NCI-H82 treated with DMSO at 0.1 percent for 48 hours (cell line): ENCODE data around the gene EFCAB11.
"Not testable (repeated sequence)": the region's sequence is repeated elsewhere in the genome, so short reads cannot be mapped to it uniquely, and the experiment has no call there.

Experiments
- DNase-seq: peaks from one replicate; lab custom pipeline; 2025; ENCODE audit not compliant: unreplicated experiment; lab: John Stamatoyannopoulos, UW

The EFCAB11 gene

GRCh38 chr14:89874091-89874490 lies 80.4 kb downstream of the EFCAB11 start:
- DNase-seq: not testable (repeated sequence)

DNA sequence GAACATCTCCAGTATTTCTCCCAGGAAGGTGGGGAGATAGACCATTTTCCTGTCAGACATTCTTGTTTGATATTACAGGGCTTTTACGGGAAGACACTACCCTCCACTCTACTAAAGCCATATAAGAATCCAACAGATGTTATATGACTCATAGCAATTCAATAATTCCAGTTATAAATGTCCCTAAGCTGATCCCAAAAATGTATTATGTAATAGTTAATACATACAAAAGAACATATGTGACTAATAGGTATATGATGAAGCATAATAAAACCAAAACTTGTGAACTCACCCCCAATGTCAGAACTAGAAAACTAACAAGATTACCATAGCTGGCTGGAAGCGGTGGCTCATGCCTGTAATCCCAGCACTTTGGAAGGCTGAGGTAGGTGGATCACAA lies 84.2 kb downstream of the EFCAB11 start:
- DNase-seq: no peak

DNA sequence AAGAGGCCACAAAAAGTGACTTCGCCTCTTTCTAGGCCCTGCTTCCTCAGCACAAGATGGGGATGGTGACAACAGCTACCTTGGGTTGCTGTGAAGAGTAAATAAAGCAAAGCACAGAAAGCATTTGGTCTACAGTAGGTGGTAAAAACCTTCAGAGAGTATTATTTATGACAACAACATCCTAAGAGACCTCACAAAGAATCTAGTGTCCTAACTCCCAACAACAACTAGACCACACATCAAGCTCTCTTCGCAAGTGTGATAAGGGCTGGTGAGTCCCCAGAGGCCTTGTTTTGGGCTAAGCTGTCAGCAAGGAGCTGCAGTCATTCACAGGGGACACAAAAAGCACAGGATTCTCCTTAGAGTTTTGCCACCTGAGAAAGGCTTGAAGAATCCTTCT lies 84.9 kb downstream of the EFCAB11 start:
- DNase-seq: no peak

DNA sequence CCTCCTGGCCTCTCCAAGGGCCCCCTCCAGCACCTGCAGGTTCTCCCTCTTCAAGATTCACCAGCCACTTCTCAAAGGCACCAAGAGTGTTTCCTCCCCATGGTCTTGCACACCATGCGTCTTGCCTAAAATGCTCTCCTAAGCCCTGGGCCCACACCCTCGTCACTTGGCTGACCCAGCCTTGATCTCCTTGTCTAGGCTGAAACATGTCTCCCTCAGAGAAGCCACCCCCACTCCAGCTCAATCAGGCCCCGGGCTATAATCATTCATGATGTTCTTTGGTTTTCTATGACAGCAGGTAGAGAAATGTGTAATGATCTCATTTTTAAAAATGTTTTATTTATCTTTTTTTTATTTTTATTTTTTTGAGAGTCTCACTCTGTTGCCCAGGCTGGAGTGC lies 88.1 kb downstream of the EFCAB11 start:
- no peak for DNase-seq

DNA sequence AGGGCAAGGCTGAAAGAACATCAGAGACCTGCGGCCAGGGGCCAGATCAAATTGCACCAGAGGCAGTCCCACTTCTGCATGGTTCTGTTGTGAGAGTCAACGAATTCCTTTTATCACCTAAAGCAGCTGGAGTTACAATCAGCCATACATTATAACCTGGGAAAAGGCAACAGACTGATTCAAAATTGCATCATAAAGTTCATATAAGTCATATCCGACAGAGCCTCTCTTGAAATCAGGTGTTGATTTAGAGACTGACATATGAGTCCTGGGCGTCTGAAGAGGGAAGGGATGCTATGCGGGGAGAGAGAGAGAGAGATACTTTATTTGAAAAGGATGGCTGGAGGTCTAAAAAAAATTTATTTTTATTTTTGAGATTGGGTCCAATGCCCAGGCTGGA lies 89.4 kb downstream of the EFCAB11 start:
- DNase-seq: no peak

- no peak for DNase-seq
Observed at GRCh38 chr14:89862856-89863255, 91.7 kb downstream of the EFCAB11 start.

DNA sequence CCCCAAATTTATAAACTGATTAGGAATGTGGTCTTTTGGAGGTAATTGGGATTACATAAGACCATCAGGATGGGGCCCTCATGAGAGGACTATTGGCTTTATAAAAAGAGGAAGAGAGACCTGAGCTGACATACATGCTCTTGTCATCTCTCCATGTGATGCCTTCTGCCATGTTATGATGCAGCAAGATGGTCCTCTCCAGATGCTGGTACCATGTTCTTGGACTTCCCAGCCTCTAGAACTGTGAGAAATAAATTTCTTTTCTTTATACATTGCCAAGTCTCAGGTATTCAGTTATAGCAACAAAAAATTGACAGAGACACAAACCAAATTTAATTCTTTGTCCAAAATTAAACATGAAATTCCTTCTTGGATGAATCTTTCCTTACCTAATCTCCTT lies 92.9 kb downstream of the EFCAB11 start:
- no peak for DNase-seq

GRCh38 chr14:89858089-89858488 lies 96.4 kb downstream of the EFCAB11 start:
- DNase-seq: no peak

DNA sequence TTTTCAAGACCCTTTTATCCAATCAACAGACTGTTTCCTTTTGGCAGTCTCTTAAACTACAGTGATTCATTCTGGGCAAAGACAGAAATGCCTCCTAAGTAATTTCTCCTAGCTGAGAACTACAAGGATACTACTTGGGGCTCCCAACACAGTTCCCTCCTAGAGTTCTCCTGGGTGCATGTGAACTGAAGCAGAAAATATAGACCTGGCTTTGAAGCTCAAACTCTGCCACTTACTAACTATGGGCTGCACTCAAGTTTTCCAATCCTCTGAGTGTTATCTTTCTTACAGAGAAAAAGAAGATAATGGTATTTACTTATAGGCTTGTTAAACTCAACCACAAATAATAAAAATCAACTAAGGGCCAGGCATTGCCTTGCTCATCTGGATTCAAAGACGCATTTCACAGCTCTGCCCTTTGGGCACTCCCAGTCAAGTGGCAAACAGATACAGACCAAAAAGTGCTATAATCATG lies 97.6 kb downstream of the EFCAB11 start:
- DNase-seq: no peak

- DNase-seq: no peak
Observed at GRCh38 chr14:89855961-89856656, 98.4 kb downstream of the EFCAB11 start.

- DNase-seq: no peak
Observed at GRCh38 chr14:89853936-89854693, 100.4 kb downstream of the EFCAB11 start.

- no peak for DNase-seq
Observed at GRCh38 chr14:89851106-89851505, 103.4 kb downstream of the EFCAB11 start.

DNA sequence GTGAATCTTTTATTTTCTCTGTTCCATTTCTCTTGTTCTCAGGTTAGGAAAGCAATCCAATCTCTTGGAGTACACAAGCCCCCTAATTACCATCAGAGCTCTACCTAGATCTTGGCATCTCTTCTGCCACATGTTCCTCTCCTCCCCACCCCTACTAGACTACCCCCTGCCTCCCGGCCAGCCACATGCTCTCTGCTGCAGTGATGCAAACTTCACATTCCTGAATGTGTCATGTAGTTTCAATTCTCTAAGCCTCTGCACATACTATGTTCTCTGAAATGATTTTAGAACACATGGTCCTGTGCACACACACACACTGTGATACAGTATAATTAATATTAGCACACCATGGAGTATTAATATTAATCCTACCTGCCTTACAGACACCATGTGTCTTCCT lies 104.6 kb downstream of the EFCAB11 start:
- no peak for DNase-seq

DNA sequence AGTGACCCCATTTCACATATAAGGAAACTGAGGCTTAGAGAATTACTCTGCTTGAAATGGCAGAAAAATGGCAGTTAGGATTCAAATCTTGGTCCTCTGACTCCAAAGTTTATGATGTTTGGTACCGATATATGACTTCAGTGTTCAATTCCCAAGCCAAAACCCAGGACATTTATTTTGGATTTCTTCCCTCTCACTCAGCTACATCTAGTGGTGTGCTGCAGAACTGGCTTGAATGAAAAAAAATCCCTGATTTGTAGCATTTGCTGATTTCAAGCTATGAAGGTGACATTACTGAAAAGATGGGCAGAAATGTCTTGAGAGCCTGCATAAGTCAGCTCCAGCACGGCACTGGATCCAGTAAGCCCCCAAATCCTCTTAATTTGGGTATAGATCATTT lies 106.4 kb downstream of the EFCAB11 start:
- no peak for DNase-seq

DNA sequence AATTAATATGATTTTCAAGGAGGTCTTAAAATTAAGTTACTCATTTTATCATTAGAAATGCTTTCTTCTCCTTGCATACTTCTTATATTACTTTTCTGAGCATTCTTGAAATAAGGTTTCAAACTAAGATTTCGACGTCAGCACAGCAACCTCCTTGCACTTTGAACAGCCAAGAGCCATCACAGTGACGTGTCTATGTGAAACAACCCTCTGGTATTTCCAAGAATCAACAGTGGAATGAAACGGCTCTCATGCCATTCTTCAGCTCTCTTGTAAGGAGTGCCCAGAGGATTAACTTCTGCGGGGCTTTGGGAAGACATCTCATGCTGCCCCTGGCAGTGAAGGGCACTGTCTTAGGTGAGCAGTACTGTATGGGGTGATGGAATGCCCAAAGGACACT lies 109.2 kb downstream of the EFCAB11 start:
- no peak for DNase-seq

GRCh38 chr14:89844508-89844907 lies 110.0 kb downstream of the EFCAB11 start:
- DNase-seq: no peak

DNA sequence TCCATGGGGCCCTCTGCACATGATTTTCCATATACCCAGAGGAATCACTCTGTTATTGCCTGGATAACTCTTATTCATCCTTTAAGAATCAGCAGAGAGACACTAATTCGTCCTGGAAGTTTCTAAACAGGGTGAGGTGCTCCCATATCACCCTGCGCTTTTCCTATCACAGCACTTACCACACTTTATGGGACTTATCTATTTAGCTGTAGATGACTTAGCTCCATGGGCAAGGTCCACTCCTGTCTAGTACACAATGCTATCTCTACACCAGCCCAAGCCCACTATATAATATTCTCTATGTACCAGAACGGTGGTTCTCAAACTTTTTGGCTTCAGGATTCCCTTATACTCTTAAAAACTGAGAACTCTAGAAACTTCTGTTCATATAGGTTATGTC lies 111.7 kb downstream of the EFCAB11 start:
- no peak for DNase-seq

- no peak for DNase-seq
Observed at GRCh38 chr14:89841851-89842250, 112.7 kb downstream of the EFCAB11 start.

DNA sequence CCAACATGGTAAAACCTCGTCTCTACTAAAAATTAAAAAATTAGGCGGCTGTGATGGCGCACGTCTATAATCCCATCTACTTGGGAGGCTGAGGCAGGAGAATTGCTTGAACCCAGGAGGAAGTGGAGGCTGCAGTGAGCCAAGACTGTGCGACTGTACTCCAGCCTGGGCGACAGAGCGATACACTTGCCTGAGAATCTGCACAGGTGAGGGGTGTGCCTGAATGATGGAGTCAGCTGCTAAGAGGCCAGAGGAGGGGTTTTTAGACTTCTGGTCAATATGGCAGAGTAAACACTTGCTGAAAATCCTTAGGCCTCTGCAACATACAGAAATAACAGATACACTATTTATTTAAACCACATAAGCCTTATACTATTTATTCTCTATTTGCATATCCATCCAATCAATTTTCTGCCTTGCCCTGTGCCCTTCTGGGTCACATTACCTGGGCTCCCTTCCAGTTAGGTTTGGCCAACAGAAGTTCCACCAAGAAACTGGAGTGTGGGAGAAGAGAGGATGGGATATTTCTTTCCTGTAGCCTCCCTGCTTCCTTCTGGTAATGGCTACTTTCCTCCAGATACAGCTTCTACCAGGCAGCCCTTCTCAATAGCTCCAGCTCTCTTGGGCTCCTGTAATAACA lies 117.6 kb downstream of the EFCAB11 start:
- no peak for DNase-seq

DNA sequence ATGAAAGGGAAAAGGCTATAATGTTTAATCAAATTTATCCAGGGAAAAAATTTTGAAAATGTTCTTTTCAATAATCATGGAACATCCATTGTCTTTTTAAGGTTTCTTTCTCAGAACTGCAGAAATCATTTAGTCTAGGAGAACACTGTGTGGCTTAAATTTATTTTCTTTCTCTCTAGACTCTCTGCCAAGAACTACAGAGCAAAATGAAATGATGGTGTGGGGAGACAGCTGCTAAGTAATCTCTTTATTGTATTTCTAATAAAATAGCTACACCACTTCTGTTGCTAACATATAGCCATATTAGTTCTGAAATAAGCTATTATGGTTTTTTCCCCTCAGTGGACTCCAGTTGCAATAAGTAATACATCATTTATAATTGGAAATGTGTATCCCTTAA lies 120.9 kb downstream of the EFCAB11 start:
- no peak for DNase-seq

DNA sequence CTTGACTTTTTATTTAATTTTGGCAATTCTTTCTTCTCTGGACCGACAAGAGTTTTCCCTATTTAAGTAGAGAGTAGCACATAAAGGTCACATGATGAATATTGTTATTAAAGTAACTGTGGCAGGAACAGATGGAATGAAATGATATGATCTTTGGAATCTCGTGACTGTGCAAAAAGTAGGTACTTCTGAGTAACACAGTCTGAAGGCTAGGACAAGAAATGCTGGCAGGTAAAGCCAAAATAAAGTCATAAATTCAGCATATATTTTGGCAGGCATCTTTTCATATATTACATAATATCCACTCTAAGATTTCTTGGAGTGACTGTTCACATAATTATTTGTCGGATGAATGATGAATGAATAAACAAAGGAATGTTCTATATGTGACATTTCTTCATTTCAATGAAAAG lies 121.4 kb downstream of the EFCAB11 start:
- DNase-seq: no peak
